ENCODE data around the gene FBN1.

Gene FBN1

DNA sequence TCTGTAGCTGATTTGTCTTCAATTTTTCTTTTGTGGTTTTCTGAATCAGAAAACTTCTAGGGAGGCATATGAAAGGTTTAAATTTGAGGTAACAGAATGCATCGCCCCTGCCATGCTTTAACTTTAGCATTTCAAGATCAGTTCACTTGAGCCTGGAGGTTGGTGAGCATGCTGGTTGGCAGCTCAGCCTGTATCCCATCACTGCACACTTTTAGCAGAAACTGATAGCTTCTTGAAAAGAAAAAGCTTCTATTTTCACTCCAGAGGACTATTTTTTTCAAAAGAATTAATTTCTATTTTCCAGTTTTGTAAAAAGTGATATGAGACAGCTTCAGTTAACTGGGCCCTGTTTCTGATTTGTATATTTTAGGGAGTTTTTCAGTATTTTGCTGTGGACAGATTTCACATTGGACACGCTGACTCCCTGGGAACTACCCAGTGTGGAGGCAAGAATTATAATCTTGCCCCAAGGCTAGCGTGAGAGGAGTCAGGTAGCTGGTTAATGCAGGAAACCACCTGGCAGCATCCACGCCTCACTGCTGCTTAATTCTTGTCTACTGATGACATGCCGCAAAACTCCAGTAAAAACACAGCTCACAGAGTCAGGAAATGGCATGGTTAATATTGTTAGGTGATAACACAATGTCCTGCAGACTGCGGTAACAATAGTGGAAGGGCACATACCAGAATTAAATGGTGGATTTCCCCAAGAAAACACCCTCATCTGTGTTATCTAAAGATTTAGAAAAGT lies 242.9 kb downstream of the FBN1 start:
- H3K79me2 ChIP-seq: no peaks in the 10 kb centered on the region
- H3K27ac ChIP-seq: no peak overlapping the region
- H3K9ac ChIP-seq: no peak overlapping the region
- H2AFZ ChIP-seq: no peak overlapping the region
- H3K36me3 ChIP-seq (ENCODE audit: control insufficient read depth, insufficient read depth, low read length): no peaks in the 10 kb centered on the region
- no peak overlapping the region for H3K4me3 ChIP-seq (ENCODE audit: low read depth, low read length)
- TF ChIP-seq, protein P1, sequence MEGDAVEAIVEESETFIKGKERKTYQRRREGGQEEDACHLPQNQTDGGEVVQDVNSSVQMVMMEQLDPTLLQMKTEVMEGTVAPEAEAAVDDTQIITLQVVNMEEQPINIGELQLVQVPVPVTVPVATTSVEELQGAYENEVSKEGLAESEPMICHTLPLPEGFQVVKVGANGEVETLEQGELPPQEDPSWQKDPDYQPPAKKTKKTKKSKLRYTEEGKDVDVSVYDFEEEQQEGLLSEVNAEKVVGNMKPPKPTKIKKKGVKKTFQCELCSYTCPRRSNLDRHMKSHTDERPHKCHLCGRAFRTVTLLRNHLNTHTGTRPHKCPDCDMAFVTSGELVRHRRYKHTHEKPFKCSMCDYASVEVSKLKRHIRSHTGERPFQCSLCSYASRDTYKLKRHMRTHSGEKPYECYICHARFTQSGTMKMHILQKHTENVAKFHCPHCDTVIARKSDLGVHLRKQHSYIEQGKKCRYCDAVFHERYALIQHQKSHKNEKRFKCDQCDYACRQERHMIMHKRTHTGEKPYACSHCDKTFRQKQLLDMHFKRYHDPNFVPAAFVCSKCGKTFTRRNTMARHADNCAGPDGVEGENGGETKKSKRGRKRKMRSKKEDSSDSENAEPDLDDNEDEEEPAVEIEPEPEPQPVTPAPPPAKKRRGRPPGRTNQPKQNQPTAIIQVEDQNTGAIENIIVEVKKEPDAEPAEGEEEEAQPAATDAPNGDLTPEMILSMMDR (IDR thresholded peaks at IDR 0.05): no peak
- no peaks in the 10 kb centered on the region for H3K27me3 ChIP-seq (ENCODE audit: control insufficient read depth, insufficient read depth, low read length)
- no peaks in the 10 kb centered on the region for H3K4me1 ChIP-seq
- no peak overlapping the region for H3K4me2 ChIP-seq (ENCODE audit: low read length)
- H3K9me3 ChIP-seq (ENCODE audit: control insufficient read depth, low read length): no peaks in the 10 kb centered on the region

DNA sequence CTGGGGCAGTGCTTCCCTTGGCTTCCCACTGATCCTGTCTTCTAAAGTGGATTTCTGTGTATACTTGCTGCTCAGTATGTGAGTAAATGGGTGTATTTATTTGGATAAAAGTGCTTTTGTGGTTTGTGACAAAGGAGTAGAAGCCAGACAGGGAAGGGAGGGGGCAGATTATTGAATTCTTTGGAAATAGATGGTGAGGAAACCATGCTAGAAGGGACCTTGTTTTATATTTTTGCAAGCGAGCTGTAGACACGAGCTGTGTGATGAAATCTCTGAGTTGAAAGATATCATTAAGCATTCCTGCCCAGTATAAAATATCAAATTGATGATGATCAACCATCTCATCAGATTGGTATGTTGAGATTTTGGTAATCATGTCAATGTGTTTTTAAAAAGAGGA lies 245.4 kb downstream of the FBN1 start:
- Histone ChIP-seq H3K4me2 (ENCODE audit: low read length) (no peak overlapping the region), H3K27me3 (ENCODE audit: control insufficient read depth, insufficient read depth, low read length) (no peaks in the 10 kb centered on the region), H3K9ac (no peak overlapping the region), H3K4me3 (ENCODE audit: low read depth, low read length) (no peak overlapping the region), H3K4me1 (no peaks in the 10 kb centered on the region), H3K36me3 (ENCODE audit: control insufficient read depth, insufficient read depth, low read length) (no peaks in the 10 kb centered on the region), H2AFZ (no peak overlapping the region), H3K27ac (no peak overlapping the region), H3K79me2 (no peaks in the 10 kb centered on the region), H3K9me3 (ENCODE audit: control insufficient read depth, low read length) (no peaks in the 10 kb centered on the region)
- TF ChIP-seq, protein P1 (IDR thresholded peaks at IDR 0.05): no peak

DNA sequence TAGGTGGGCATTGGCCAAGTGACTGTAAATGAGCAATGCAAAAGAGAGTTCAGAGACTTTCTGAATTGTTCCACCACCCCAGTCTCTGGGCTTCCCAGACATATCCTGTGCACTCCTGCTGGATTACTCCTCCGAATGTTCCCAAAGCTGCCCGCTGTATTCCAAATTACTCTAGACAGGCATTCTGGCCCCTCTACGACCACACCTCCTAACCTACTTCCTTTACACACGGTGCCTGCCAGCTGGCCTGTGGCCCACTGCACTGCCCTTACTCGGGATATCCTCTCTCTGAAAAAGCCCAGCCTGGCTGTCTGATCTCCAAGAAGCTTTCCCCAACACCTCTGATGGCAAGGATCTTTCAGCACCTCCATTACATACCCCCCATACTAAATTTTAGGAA lies 247.7 kb downstream of the FBN1 start:
- Histone ChIP-seq H3K4me3 (ENCODE audit: low read depth, low read length) (no peak overlapping the region), H3K9ac (no peak overlapping the region), H3K4me2 (ENCODE audit: low read length) (no peak overlapping the region), H3K27ac (no peak overlapping the region), H3K4me1 (no peaks in the 10 kb centered on the region), H3K36me3 (ENCODE audit: control insufficient read depth, insufficient read depth, low read length) (no peaks in the 10 kb centered on the region), H3K27me3 (ENCODE audit: control insufficient read depth, insufficient read depth, low read length) (no peaks in the 10 kb centered on the region), H2AFZ (no peak overlapping the region), H3K9me3 (ENCODE audit: control insufficient read depth, low read length) (no peaks in the 10 kb centered on the region), H3K79me2 (no peaks in the 10 kb centered on the region)
- TF ChIP-seq, protein P1 (IDR thresholded peaks at IDR 0.05): no peak

DNA sequence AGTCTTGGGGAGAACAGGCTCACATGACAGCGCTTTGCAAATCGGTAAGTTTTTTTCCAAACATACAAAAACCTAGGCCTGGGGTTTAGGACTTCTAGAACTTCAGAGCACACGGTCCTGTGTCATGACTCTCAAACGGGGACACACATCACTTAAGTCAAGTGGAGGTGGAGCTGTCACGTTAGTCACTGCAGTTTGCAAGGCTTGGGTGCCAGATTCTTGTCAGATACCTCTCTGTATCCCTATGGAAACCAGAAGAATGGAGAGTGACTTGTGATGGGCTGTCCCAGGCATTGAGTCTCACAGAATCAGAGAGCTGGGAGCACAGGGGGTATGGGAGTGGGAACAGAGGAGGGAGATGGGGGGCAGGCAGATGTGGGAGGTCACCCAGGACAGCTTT lies 249.5 kb downstream of the FBN1 start:
- no peak overlapping the region for H2AFZ ChIP-seq
- no peaks in the 10 kb centered on the region for H3K9me3 ChIP-seq (ENCODE audit: control insufficient read depth, low read length)
- H3K9ac ChIP-seq: no peak overlapping the region
- no peaks in the 10 kb centered on the region for H3K36me3 ChIP-seq (ENCODE audit: control insufficient read depth, insufficient read depth, low read length)
- H3K4me3 ChIP-seq (ENCODE audit: low read depth, low read length): no peak overlapping the region
- H3K27ac ChIP-seq: no peak overlapping the region
- no peaks in the 10 kb centered on the region for H3K27me3 ChIP-seq (ENCODE audit: control insufficient read depth, insufficient read depth, low read length)
- no peak overlapping the region for H3K4me2 ChIP-seq (ENCODE audit: low read length)
- TF ChIP-seq, protein P1 (IDR thresholded peaks at IDR 0.05): no peak
- H3K4me1 ChIP-seq: no peaks in the 10 kb centered on the region
- H3K79me2 ChIP-seq: no peaks in the 10 kb centered on the region

DNA sequence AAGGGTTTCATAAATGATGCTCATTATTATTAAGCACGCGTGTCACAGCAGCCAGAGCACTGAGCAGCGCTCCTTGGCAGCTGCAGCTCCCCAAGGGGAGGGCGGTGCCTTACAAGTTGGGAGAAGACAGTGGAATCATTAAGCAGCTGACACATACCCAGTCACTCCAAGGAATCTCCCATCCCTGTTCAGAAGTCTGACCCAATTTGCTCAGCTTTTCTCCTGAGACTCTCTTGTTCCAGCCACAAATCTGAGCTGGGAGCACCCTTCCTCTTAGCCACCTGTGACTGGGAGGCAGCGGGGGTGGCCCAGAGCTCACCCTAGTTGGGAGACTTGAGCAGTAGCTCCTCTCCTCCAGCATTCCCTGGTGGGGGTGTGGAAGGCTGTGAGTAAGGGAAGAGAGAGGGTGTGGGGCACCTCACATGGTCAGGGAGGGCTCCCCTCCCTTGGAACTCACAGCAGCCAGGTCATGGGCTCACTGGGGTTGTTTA lies 249.9 kb downstream of the FBN1 start:
- Histone ChIP-seq H3K9me3 (ENCODE audit: control insufficient read depth, low read length) (no peaks in the 10 kb centered on the region), H3K4me1 (no peaks in the 10 kb centered on the region), H3K36me3 (ENCODE audit: control insufficient read depth, insufficient read depth, low read length) (no peaks in the 10 kb centered on the region), H3K4me3 (ENCODE audit: low read depth, low read length) (no peak overlapping the region), H3K9ac (no peak overlapping the region), H3K27ac (no peak overlapping the region), H2AFZ (no peak overlapping the region), H3K4me2 (ENCODE audit: low read length) (no peak overlapping the region), H3K79me2 (no peaks in the 10 kb centered on the region), H3K27me3 (ENCODE audit: control insufficient read depth, insufficient read depth, low read length) (no peaks in the 10 kb centered on the region)
- TF ChIP-seq, protein P1 (IDR thresholded peaks at IDR 0.05): no peak

All from parathyroid adenoma (tissue), 2 donors.